ENCODE data around the gene IER3. TPM values are rescaled to one million over a fixed set of nuclear protein-coding genes. Genes with fewer than 3 reads are reported as not detected.

The IER3 gene
- total and polyA plus RNA-seq, 9 of the 15 experiments (the other 6 are each of a cell fraction or from before 2014, with no cell fraction given): 1.5 to 30.0 (median 11.5) TPM

GRCh38 chr6:30725713-30726505 lies 18.4 kb downstream of the IER3 start (continued):
- TF ChIP-seq ZNF23 (CRISPR knock-in tag; IDR thresholded peaks at IDR 0.05) (0 out of 2 replicates have a peak, but pooled peaks have one; percentile 17), REST (IDR thresholded peaks at IDR 0.05; ENCODE audit: borderline replicate concordance) (no peak), REST (CRISPR knock-in tag; IDR thresholded peaks at IDR 0.05; ENCODE audit: low read depth) (peak; percentile 59; the same call in 1 of the 2 replicates), TBL1XR1 (IDR thresholded peaks at IDR 0.05; ENCODE audit: low read length in 2 of 2) (no peak), PHF8 (IDR thresholded peaks at IDR 0.05; ENCODE audit: borderline replicate concordance, low read length) (no peak), ZNF347 (CRISPR knock-in tag; IDR thresholded peaks at IDR 0.05; ENCODE audit: low read depth) (peak; percentile 50; the same call in 1 of the 2 replicates), NR0B1 (IDR thresholded peaks at IDR 0.05; ENCODE audit: partially characterized antibody) (no peak), ZNF133 (CRISPR knock-in tag; IDR thresholded peaks at IDR 0.05) (no peak), CBX2 (IDR thresholded peaks at IDR 0.05; ENCODE audit: insufficient read depth, low read length, poor library complexity, severe bottlenecking) (no peak), ZNF197 (CRISPR knock-in tag; IDR thresholded peaks at IDR 0.05; ENCODE audit: low read depth) (no peak), STAT5A (IDR thresholded peaks at IDR 0.05; ENCODE audit: borderline replicate concordance, low read length) (no peak), ARNT (IDR thresholded peaks at IDR 0.05) (peak in 1 of 2 experiments; percentile 30; a peak in 1 of 4 replicates), USF2 (CRISPR knock-in tag; IDR thresholded peaks at IDR 0.05) (no peak), SMC3 (conservative IDR thresholded peaks at IDR 0.05; ENCODE audit: insufficient read depth, low read depth, low read length) (no peak)
